ENCODE measurements around the gene ZNF236.

GRCh38 chr18:76823161-76823538 is 793 bp downstream of the ZNF236 start:
- TF ChIP-seq CTCF (IDR thresholded peaks at IDR 0.05) (no peak), POLR2A (IDR thresholded peaks at IDR 0.05) (no peak)
